Measurements from ENCODE around the gene HSPA14. TPM values are rescaled to one million over a fixed set of nuclear protein-coding genes. Genes with fewer than 3 reads are reported as not detected.

HSPA14 gene
- total and polyA plus RNA-seq, 10 of the 15 experiments (the other 5 are each of a cell fraction or from before 2014, with no cell fraction given): 26.6 to 56.1 (median 34.3) TPM

DNA sequence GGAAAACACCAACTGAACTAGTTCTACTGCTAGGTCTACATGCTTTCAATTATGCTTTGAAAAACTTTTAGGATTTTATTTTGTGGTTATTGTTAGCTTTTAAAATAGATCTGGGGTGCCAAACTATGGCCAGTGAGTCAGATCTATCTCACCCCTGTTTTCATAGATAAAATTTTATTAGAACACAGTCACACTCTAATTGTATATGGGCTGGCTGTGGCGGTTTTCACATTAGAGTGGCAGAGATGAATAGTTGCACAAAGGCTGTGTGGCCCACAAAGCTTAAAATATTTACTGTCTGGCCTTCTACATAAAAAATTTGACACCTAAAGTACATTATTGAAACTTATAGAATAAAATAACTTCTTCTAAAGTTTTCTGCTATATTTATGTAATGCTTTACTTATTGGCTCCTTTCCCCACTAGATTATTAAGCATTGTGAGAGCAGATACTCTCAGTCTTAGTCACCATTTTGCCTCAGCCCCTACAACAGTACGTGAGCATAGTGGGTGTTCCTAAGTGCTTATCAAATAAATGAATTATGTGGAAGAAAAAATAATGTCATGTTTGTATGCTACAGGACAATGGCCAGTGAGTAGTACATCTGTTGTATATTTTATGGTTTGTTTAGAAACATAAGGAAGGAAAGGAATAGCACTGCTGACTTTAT, 35.1 kb downstream of the HSPA14 start (continued):
- TF ChIP-seq, protein P1, sequence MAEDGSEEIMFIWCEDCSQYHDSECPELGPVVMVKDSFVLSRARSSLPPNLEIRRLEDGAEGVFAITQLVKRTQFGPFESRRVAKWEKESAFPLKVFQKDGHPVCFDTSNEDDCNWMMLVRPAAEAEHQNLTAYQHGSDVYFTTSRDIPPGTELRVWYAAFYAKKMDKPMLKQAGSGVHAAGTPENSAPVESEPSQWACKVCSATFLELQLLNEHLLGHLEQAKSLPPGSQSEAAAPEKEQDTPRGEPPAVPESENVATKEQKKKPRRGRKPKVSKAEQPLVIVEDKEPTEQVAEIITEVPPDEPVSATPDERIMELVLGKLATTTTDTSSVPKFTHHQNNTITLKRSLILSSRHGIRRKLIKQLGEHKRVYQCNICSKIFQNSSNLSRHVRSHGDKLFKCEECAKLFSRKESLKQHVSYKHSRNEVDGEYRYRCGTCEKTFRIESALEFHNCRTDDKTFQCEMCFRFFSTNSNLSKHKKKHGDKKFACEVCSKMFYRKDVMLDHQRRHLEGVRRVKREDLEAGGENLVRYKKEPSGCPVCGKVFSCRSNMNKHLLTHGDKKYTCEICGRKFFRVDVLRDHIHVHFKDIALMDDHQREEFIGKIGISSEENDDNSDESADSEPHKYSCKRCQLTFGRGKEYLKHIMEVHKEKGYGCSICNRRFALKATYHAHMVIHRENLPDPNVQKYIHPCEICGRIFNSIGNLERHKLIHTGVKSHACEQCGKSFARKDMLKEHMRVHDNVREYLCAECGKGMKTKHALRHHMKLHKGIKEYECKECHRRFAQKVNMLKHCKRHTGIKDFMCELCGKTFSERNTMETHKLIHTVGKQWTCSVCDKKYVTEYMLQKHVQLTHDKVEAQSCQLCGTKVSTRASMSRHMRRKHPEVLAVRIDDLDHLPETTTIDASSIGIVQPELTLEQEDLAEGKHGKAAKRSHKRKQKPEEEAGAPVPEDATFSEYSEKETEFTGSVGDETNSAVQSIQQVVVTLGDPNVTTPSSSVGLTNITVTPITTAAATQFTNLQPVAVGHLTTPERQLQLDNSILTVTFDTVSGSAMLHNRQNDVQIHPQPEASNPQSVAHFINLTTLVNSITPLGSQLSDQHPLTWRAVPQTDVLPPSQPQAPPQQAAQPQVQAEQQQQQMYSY (CRISPR knock-in tag; IDR thresholded peaks at IDR 0.05): no peak
- TF ChIP-seq YY1 (IDR thresholded peaks at IDR 0.05; ENCODE audit: low read depth, low read length): no peak
- no peak for TF ChIP-seq CBX3 (IDR thresholded peaks at IDR 0.05; ENCODE audit: borderline replicate concordance, low read depth)
- no peak for TF ChIP-seq KDM1A (IDR thresholded peaks at IDR 0.05; ENCODE audit: borderline replicate concordance)
- TF ChIP-seq, protein P2, sequence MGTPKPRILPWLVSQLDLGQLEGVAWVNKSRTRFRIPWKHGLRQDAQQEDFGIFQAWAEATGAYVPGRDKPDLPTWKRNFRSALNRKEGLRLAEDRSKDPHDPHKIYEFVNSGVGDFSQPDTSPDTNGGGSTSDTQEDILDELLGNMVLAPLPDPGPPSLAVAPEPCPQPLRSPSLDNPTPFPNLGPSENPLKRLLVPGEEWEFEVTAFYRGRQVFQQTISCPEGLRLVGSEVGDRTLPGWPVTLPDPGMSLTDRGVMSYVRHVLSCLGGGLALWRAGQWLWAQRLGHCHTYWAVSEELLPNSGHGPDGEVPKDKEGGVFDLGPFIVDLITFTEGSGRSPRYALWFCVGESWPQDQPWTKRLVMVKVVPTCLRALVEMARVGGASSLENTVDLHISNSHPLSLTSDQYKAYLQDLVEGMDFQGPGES (IDR thresholded peaks at IDR 0.05): no peak
- TF ChIP-seq CHD4 (IDR thresholded peaks at IDR 0.05): no peak
- TF ChIP-seq POLR2A (IDR thresholded peaks at IDR 0.05; ENCODE audit: low read depth, low read length): no peak
- no peak for TF ChIP-seq MXI1 (IDR thresholded peaks at IDR 0.05; ENCODE audit: low read depth, low read length)
- TF ChIP-seq FOXK2 (IDR thresholded peaks at IDR 0.05): no peak
- no peak for TF ChIP-seq CREB1 (IDR thresholded peaks at IDR 0.05; ENCODE audit: low read depth)
- TF ChIP-seq RAD21 (IDR thresholded peaks at IDR 0.05; ENCODE audit: insufficient read depth, low read depth, low read length): no peak
- TF ChIP-seq ZNF217 (IDR thresholded peaks at IDR 0.05): no peak
- TF ChIP-seq TCF3 (IDR thresholded peaks at IDR 0.05; ENCODE audit: borderline replicate concordance, insufficient read depth, low read depth, low read length): no peak
- no peak for TF ChIP-seq RFX5 (IDR thresholded peaks at IDR 0.05; ENCODE audit: low read depth, low read length)
- TF ChIP-seq CBFB (IDR thresholded peaks at IDR 0.05; ENCODE audit: low read depth): no peak
- TF ChIP-seq CTCF (IDR thresholded peaks at IDR 0.05 in 2 of 3, conservative IDR thresholded peaks at IDR 0.05 in 1 of 3; ENCODE audit: control insufficient read depth in 2 of 3, extremely low read depth in 1 of 3, insufficient read depth in 1 of 3, low read depth in 3 of 3, low read length in 3 of 3): no peak
- TF ChIP-seq TARDBP (IDR thresholded peaks at IDR 0.05; ENCODE audit: borderline replicate concordance): no peak
- no peak for TF ChIP-seq CBX5 (IDR thresholded peaks at IDR 0.05; ENCODE audit: low read depth)
- TF ChIP-seq ATF3 (IDR thresholded peaks at IDR 0.05; ENCODE audit: borderline replicate concordance, extremely low read depth, low read depth, low read length): no peak
- TF ChIP-seq ELK1 (IDR thresholded peaks at IDR 0.05; ENCODE audit: low read depth, low read length): no peak
- TF ChIP-seq IKZF1 (conservative IDR thresholded peaks at IDR 0.05): no peak
- TF ChIP-seq NFYA (IDR thresholded peaks at IDR 0.05; ENCODE audit: borderline replicate concordance, low read depth, low read length): no peak

All from GM12878 (cell line).